ENCODE data around the gene KLHL8.
"Not testable (repeated sequence)": the region's sequence is repeated elsewhere in the genome, so short reads cannot be mapped to it uniquely, and the experiment has no call there.

DNA sequence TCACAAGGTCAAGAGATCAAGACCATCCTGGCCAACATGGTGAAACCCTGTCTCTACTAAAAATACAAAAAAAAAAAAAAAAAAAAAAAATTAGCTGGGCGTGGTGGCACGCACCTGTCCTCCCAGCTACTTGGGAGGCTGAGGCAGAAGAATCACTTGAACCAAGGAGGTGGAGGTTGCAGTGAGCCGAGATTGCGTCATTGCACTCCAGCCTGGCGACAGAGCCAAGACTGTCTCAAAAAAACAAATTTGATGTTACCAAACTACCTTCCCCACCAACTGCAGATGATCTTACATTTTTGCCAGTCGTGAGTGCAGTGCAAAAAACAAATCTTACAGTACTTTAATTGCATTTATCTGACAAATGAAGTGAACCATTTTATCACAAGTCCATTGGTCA lies 74.5 kb downstream of the KLHL8 start:
- TF ChIP-seq POLR2A, POLR2AphosphoS5 (IDR thresholded peaks at IDR 0.05): not testable (repeated sequence)
- TF ChIP-seq, protein P1, sequence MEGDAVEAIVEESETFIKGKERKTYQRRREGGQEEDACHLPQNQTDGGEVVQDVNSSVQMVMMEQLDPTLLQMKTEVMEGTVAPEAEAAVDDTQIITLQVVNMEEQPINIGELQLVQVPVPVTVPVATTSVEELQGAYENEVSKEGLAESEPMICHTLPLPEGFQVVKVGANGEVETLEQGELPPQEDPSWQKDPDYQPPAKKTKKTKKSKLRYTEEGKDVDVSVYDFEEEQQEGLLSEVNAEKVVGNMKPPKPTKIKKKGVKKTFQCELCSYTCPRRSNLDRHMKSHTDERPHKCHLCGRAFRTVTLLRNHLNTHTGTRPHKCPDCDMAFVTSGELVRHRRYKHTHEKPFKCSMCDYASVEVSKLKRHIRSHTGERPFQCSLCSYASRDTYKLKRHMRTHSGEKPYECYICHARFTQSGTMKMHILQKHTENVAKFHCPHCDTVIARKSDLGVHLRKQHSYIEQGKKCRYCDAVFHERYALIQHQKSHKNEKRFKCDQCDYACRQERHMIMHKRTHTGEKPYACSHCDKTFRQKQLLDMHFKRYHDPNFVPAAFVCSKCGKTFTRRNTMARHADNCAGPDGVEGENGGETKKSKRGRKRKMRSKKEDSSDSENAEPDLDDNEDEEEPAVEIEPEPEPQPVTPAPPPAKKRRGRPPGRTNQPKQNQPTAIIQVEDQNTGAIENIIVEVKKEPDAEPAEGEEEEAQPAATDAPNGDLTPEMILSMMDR (IDR thresholded peaks at IDR 0.05): not testable (repeated sequence)

All from stomach (tissue), 4 donors.